Retinal pigment epithelial cell (primary cell): ENCODE results near the gene PPP2R5B.

Experiments
- DNase-seq: peaks from one replicate; pipeline ENCODE4 v3.0.0-alpha.2; 2010; ENCODE audit warnings: low read depth
- H3K4me3 ChIP-seq: 2 replicates; pipeline ENCODE4 v1.5.1; 2011; ENCODE audit warnings: mild to moderate bottlenecking, low read length, control low read depth, moderate library complexity
- TF ChIP-seq, protein P1 (sequence below): conservative IDR thresholded peaks from 2 replicates; pipeline ENCODE4 v1.5.1; 2011; ENCODE audit warnings: low read depth, low read length, control low read depth, inconsistent platforms

The PPP2R5B gene

GRCh38 chr11:64890522-64890939 lies 34.0 kb upstream of the PPP2R5B start:
- DNase-seq, result no peak
- TF ChIP-seq, protein P1, sequence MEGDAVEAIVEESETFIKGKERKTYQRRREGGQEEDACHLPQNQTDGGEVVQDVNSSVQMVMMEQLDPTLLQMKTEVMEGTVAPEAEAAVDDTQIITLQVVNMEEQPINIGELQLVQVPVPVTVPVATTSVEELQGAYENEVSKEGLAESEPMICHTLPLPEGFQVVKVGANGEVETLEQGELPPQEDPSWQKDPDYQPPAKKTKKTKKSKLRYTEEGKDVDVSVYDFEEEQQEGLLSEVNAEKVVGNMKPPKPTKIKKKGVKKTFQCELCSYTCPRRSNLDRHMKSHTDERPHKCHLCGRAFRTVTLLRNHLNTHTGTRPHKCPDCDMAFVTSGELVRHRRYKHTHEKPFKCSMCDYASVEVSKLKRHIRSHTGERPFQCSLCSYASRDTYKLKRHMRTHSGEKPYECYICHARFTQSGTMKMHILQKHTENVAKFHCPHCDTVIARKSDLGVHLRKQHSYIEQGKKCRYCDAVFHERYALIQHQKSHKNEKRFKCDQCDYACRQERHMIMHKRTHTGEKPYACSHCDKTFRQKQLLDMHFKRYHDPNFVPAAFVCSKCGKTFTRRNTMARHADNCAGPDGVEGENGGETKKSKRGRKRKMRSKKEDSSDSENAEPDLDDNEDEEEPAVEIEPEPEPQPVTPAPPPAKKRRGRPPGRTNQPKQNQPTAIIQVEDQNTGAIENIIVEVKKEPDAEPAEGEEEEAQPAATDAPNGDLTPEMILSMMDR, result no peak
- H3K4me3 ChIP-seq, result no peak overlapping the region

GRCh38 chr11:64891215-64891848 lies 33.2 kb upstream of the PPP2R5B start:
- DNase-seq, result no peak
- no peak overlapping the region for H3K4me3 ChIP-seq
- TF ChIP-seq, protein P1, result no peak

- no peak overlapping the region for H3K4me3 ChIP-seq
- TF ChIP-seq, protein P1, result no peak
- no peak for DNase-seq
These were observed 32.6 kb upstream of the PPP2R5B start for GRCh38 chr11:64891880-64892279.

DNA sequence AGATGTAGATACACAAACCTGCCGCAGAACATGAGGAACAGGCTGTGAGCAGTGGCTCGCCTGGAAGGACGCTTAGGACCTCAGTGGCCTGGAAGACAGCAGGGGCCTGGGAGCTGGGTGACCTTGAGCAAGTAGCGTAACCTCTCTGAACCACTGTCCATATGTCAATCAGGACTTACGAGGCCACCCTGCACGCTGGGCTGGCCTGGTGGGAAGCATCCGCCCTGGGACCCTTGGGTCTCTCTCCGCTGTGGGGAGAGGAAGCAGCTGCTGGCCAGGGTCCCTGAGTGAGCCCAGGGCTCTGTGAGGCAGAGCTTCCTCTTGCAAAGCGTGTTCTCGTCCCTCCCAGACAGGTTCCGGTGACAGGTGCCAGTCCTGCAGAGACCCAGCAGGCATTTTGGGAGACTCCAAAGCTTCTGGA lies 32.1 kb upstream of the PPP2R5B start:
- no peak overlapping the region for H3K4me3 ChIP-seq
- TF ChIP-seq, protein P1, result no peak
- no peak for DNase-seq

DNA sequence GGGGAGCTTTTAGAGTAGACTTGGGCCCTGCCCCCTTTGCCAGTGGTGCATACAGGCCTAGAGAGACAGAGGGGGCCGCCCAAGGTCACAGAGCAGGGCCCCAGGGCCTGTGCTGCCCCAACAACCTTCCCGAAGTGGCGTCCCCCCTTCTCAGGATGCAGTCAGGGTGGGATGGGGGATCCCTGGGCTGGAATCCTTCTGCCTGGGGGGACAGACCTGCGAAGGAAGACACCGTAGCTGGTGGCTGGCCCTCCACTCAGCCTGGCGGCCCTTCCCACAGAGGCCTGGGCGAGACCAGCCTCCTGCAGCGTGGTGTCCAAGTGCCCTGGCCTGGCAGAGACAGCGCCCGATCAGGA lies 31.7 kb upstream of the PPP2R5B start:
- TF ChIP-seq, protein P1, result no peak
- H3K4me3 ChIP-seq, result no peak overlapping the region
- DNase-seq, result no peak

DNA sequence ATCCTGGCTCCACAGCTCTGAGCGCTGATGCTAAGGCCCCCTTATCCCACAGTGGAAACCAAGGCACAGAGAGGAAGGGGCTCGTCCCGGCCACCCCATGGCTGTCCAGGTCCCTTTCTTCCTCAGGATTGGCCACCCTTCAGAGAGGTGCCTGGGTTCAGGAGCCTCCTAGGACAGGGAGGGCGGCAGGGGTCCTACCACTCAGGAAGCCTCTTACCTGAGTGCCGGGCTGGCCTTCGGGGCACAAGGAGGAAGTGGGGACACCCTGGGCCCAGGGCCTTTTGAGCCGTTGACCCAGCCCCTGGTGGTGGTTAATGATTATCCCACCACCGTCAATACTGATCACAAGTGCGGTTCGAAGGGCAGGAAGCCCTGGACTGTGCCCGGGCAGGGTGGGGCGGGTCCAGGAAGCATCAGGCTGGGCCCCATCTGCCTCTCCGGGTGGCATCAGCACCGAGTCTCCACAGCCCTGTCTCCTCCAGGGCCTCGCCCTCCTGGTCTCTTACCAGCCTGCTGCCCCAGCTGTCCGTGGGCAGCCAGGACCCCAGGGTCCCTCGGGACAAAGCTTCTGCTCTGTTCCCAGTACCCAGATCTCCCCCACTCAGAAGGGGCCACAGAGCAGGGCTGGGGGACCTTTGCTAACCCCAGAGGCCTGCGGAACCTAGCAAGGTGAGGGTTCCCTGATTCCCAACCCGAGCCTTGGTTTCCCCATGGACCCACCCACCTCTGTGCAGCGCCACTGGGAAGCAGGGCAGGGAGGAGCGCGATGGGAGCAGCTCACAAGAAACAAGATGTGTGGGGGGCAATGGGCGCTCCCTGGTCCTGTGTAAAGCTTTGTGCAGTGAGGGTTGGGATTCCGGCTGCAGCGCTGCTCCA lies 31.1 kb upstream of the PPP2R5B start:
- no peak for DNase-seq
- H3K4me3 ChIP-seq, result no peak overlapping the region
- TF ChIP-seq, protein P1, result no peak
